SJSA1 (cell line): Measurements from ENCODE around the gene ZBTB20. TPM values are rescaled to one million over a fixed set of nuclear protein-coding genes. Genes with fewer than 3 reads are reported as not detected.

ENCODE experiments used
- DNase-seq, 2 experiments: peaks; one replicate each; pipeline ENCODE4 v3.0.0-alpha.2; 2015 to 2020; ENCODE audit warnings: low spot score in 2 of 2, low read depth in 1 of 2
- H3K27ac ChIP-seq: fragments of 250-450 bp; sonication (Bioruptor Pico); 2 replicates; pipeline ENCODE4 v1.5.1; 2020; ENCODE audit warnings: mild to moderate bottlenecking, moderate library complexity
- H3K27me3 ChIP-seq: fragments of 250-450 bp; sonication (Bioruptor Pico); replicated peaks from 2 replicates; pipeline ENCODE4 v1.5.1; 2020; ENCODE audit warnings: mild to moderate bottlenecking, moderate library complexity
- H3K36me3 ChIP-seq: fragments of 250-450 bp; sonication (Bioruptor Pico); 2 replicates; pipeline ENCODE4 v1.5.1; 2020; ENCODE audit warnings: mild to moderate bottlenecking
- H3K4me1 ChIP-seq: fragments of 250-450 bp; sonication (Bioruptor Pico); replicated peaks from 2 replicates; pipeline ENCODE4 v1.6.1; 2021; ENCODE audit warnings: mild to moderate bottlenecking
- H3K4me3 ChIP-seq: fragments of 250-450 bp; sonication (Bioruptor Pico); 2 replicates; pipeline ENCODE4 v1.5.1; 2020; ENCODE audit warnings: mild to moderate bottlenecking
- H3K9me3 ChIP-seq: fragments of 250-450 bp; sonication (Bioruptor Pico); replicated peaks from 2 replicates; pipeline ENCODE4 v1.5.1; 2020; ENCODE audit warnings: mild to moderate bottlenecking
- total RNA-seq: library from RNA; depleted of rRNA; stranded (reverse); fragments of >200 nt; shearing (Covaris generic); gene quantifications from 2 replicates; pipeline ENCODE4 v1.2.3, GENCODE V29; 2014

ZBTB20 gene
- total RNA-seq, 1 experiment from 2014 or later, result 18.2 TPM

- H3K27ac ChIP-seq, result no peak overlapping the region
- peaks cover 28% of the 10 kb centered on the region for H3K4me1 ChIP-seq
- no peak for DNase-seq
- H3K4me3 ChIP-seq, result no peak overlapping the region
- H3K27me3 ChIP-seq, result no peaks in the 10 kb centered on the region
- H3K9me3 ChIP-seq, result no peaks in the 10 kb centered on the region
- no peaks in the 10 kb centered on the region for H3K36me3 ChIP-seq
These were observed 725.9 kb downstream of the ZBTB20 start for GRCh38 chr3:114421204-114421603.

- Histone ChIP-seq H3K27me3 (no peaks in the 10 kb centered on the region), H3K27ac (no peak overlapping the region), H3K9me3 (no peaks in the 10 kb centered on the region), H3K36me3 (no peaks in the 10 kb centered on the region), H3K4me1 (peaks cover 36% of the 10 kb centered on the region), H3K4me3 (no peak overlapping the region)
- no peak for DNase-seq
These were observed 727.0 kb downstream of the ZBTB20 start for GRCh38 chr3:114420072-114420471.

GRCh38 chr3:114418724-114419543 lies 728.2 kb downstream of the ZBTB20 start:
- H3K9me3 ChIP-seq, result no peaks in the 10 kb centered on the region
- peak overlapping the region; percentile 2; the same call in 1 of the 2 replicates for H3K27ac ChIP-seq
- H3K4me1 ChIP-seq, result peaks cover 44% of the 10 kb centered on the region
- DNase-seq, result peak in 1 of 2 experiments; percentile 63
- no peaks in the 10 kb centered on the region for H3K27me3 ChIP-seq
- no peaks in the 10 kb centered on the region for H3K36me3 ChIP-seq
- H3K4me3 ChIP-seq, result no peak overlapping the region

GRCh38 chr3:114418107-114418506 lies 729.0 kb downstream of the ZBTB20 start:
- Histone ChIP-seq H3K9me3 (no peaks in the 10 kb centered on the region), H3K4me1 (peaks cover 52% of the 10 kb centered on the region), H3K27ac (peak overlapping the region; percentile 2; the same call in 1 of the 2 replicates), H3K27me3 (no peaks in the 10 kb centered on the region), H3K4me3 (no peak overlapping the region), H3K36me3 (no peaks in the 10 kb centered on the region)
- no peak for DNase-seq

- no peaks in the 10 kb centered on the region for H3K36me3 ChIP-seq
- H3K27me3 ChIP-seq, result no peaks in the 10 kb centered on the region
- DNase-seq, result no peak
- no peak overlapping the region for H3K4me3 ChIP-seq
- H3K27ac ChIP-seq, result peak overlapping the region; percentile 18
- peaks cover 57% of the 10 kb centered on the region for H3K4me1 ChIP-seq
- no peaks in the 10 kb centered on the region for H3K9me3 ChIP-seq
These were observed 729.4 kb downstream of the ZBTB20 start for GRCh38 chr3:114417675-114418074.

- no peak for DNase-seq
- Histone ChIP-seq H3K4me1 (peaks cover 61% of the 10 kb centered on the region), H3K27me3 (no peaks in the 10 kb centered on the region), H3K36me3 (no peaks in the 10 kb centered on the region), H3K27ac (peak overlapping the region; percentile 18), H3K9me3 (no peaks in the 10 kb centered on the region), H3K4me3 (no peak overlapping the region)
These were observed 729.8 kb downstream of the ZBTB20 start for GRCh38 chr3:114417265-114417664.

- H3K27ac ChIP-seq, result peak overlapping the region; percentile 66
- peaks cover 68% of the 10 kb centered on the region for H3K4me1 ChIP-seq
- no peaks in the 10 kb centered on the region for H3K9me3 ChIP-seq
- no peak overlapping the region for H3K4me3 ChIP-seq
- no peaks in the 10 kb centered on the region for H3K27me3 ChIP-seq
- DNase-seq, result peak; percentile 40 to 45
- H3K36me3 ChIP-seq, result no peaks in the 10 kb centered on the region
These were observed 735.0 kb downstream of the ZBTB20 start for GRCh38 chr3:114411811-114412803.

- peaks cover 62% of the 10 kb centered on the region for H3K4me1 ChIP-seq
- H3K4me3 ChIP-seq, result no peak overlapping the region
- H3K36me3 ChIP-seq, result no peaks in the 10 kb centered on the region
- H3K27ac ChIP-seq, result peak overlapping the region; percentile 66
- DNase-seq, result peak in 1 of 2 experiments; percentile 60
- H3K9me3 ChIP-seq, result no peaks in the 10 kb centered on the region
- no peaks in the 10 kb centered on the region for H3K27me3 ChIP-seq
These were observed 735.9 kb downstream of the ZBTB20 start for GRCh38 chr3:114411190-114411668.

- Histone ChIP-seq H3K9me3 (no peaks in the 10 kb centered on the region), H3K4me1 (peaks cover 66% of the 10 kb centered on the region), H3K27ac (no peak overlapping the region), H3K27me3 (no peaks in the 10 kb centered on the region), H3K36me3 (no peaks in the 10 kb centered on the region), H3K4me3 (no peak overlapping the region)
- DNase-seq, result no peak
These were observed 738.1 kb downstream of the ZBTB20 start for GRCh38 chr3:114408736-114409670.

GRCh38 chr3:114406922-114407321 lies 740.2 kb downstream of the ZBTB20 start:
- no peak overlapping the region for H3K27ac ChIP-seq
- DNase-seq, result no peak
- H3K27me3 ChIP-seq, result no peaks in the 10 kb centered on the region
- H3K4me3 ChIP-seq, result no peak overlapping the region
- no peaks in the 10 kb centered on the region for H3K9me3 ChIP-seq
- H3K4me1 ChIP-seq, result peaks cover 45% of the 10 kb centered on the region
- H3K36me3 ChIP-seq, result no peaks in the 10 kb centered on the region

- Histone ChIP-seq H3K36me3 (no peaks in the 10 kb centered on the region), H3K4me1 (peaks cover 39% of the 10 kb centered on the region), H3K4me3 (no peak overlapping the region), H3K27ac (no peak overlapping the region), H3K9me3 (no peaks in the 10 kb centered on the region), H3K27me3 (no peaks in the 10 kb centered on the region)
- no peak for DNase-seq
These were observed 740.8 kb downstream of the ZBTB20 start for GRCh38 chr3:114406286-114406685.

- H3K4me1 ChIP-seq, result peaks cover 38% of the 10 kb centered on the region
- DNase-seq, result no peak
These were observed 741.7 kb downstream of the ZBTB20 start for GRCh38 chr3:114405202-114405990.

More at GRCh38 chr3:114405202-114405990, 741.7 kb downstream of the ZBTB20 start:
- Histone ChIP-seq H3K9me3 (no peaks in the 10 kb centered on the region), H3K27ac (no peak overlapping the region), H3K27me3 (no peaks in the 10 kb centered on the region), H3K36me3 (no peaks in the 10 kb centered on the region), H3K4me3 (no peak overlapping the region)
